Measurements from ENCODE around the gene METTL9.

METTL9 gene

GRCh38 chr16:21610766-21611165 lies 11.4 kb downstream of the METTL9 start:
- peaks cover 8 to 9% of the 10 kb centered on the region in 2 donors for H3K36me3 Mint-ChIP-seq
- DNase-seq (no peak), ATAC-seq (replicated peaks) (no peak)
- no peak overlapping the region for H3K4me3 Mint-ChIP-seq
- no peak overlapping the region for H3K27ac Mint-ChIP-seq
- no peaks in the 10 kb centered on the region for H3K9me3 Mint-ChIP-seq
- no peaks in the 10 kb centered on the region for H3K27me3 Mint-ChIP-seq
- peaks cover 23 to 52% of the 10 kb centered on the region in 2 donors for H3K4me1 Mint-ChIP-seq

DNA sequence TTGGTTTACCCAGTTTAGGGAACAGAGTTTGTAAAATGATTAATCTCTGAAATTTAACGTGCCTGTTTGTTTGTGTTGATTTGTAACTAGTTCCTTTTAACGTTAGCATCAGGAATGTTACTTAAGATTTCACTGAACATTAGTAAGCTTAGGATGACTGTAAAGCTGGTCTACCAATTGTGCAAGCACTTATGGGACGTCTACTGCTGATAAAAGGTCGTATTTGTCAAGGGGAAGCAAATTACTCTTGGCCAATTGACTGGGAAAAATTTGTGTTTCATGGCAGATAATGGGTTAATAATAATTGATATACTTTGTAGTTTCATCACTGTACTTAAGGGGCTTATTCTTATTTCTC lies 11.8 kb downstream of the METTL9 start:
- Mint-ChIP-seq H3K27ac (no peak overlapping the region), H3K4me3 (no peak overlapping the region), H3K9me3 (no peaks in the 10 kb centered on the region), H3K36me3 (peaks cover 8 to 9% of the 10 kb centered on the region in 2 donors), H3K27me3 (no peaks in the 10 kb centered on the region), H3K4me1 (peaks cover 26 to 54% of the 10 kb centered on the region in 2 donors)
- DNase-seq (no peak), ATAC-seq (replicated peaks) (no peak)

- H3K27ac Mint-ChIP-seq, result no peak overlapping the region
- no peaks in the 10 kb centered on the region for H3K9me3 Mint-ChIP-seq
- no peak for DNase-seq
- no peaks in the 10 kb centered on the region for H3K27me3 Mint-ChIP-seq
- peaks cover 30 to 59% of the 10 kb centered on the region in 2 donors for H3K4me1 Mint-ChIP-seq
- H3K4me3 Mint-ChIP-seq, result no peak overlapping the region
- H3K36me3 Mint-ChIP-seq, result peaks cover 10 to 13% of the 10 kb centered on the region in 2 donors
- ATAC-seq (replicated peaks), result peak in 1 of 2 donors; percentile 60
These were observed 12.4 kb downstream of the METTL9 start for GRCh38 chr16:21611556-21612384.

GRCh38 chr16:21613361-21613760 lies 14.0 kb downstream of the METTL9 start:
- H3K27ac Mint-ChIP-seq, result no peak overlapping the region
- H3K4me3 Mint-ChIP-seq, result no peak overlapping the region
- no peaks in the 10 kb centered on the region for H3K27me3 Mint-ChIP-seq
- no peak for ATAC-seq (replicated peaks)
- peaks cover 30 to 60% of the 10 kb centered on the region in 2 donors for H3K4me1 Mint-ChIP-seq
- peaks cover 19 to 23% of the 10 kb centered on the region in 2 donors for H3K36me3 Mint-ChIP-seq
- DNase-seq, result no peak
- H3K9me3 Mint-ChIP-seq, result no peaks in the 10 kb centered on the region

DNA sequence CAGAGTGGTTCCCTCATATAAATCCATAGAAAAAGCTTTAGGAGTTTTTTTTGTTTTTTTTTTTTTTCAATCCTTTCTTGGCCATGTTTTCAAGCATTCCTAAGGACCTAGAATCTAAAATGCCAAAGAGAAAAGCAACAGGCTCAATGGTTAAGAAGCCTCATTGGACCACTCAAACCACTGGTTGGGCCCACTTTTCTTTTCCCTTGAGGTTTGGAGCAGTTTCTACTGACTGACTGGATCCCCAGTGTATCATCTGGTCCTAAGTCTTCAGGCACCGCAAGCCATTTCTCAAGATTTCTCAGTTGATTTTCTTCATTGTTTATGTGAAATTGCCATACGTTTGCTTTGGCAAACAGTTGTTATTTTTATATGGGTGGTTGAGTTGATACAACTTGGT lies 14.4 kb downstream of the METTL9 start:
- H3K27ac Mint-ChIP-seq, result no peak overlapping the region
- ATAC-seq (replicated peaks) (no peak), DNase-seq (no peak)
- H3K4me1 Mint-ChIP-seq, result peaks cover 26 to 57% of the 10 kb centered on the region in 2 donors
- no peaks in the 10 kb centered on the region for H3K9me3 Mint-ChIP-seq
- no peaks in the 10 kb centered on the region for H3K27me3 Mint-ChIP-seq
- peaks cover 23 to 27% of the 10 kb centered on the region in 2 donors for H3K36me3 Mint-ChIP-seq
- H3K4me3 Mint-ChIP-seq, result no peak overlapping the region

DNA sequence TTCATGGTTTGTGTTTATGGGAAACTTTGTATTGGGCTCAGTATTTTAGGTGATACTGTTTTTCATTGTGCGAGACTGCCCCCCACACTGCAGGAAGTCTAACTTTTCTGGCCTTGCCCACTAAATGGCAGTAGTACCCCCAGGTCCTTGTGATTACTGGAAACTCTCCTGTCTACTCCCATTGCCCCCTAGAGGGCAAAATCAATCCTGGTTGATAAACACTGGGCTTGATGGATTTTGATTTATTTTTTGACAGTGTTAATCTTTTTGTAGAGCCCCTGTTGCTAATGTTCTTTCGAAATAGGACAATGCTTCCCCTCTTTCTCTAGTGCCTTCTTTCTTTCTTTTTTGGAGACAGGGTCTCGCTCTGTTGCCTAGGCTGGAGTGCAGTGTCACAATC lies 15.5 kb downstream of the METTL9 start:
- ATAC-seq (replicated peaks), result no peak
- Mint-ChIP-seq H3K4me1 (peaks cover 20 to 46% of the 10 kb centered on the region in 2 donors), H3K4me3 (no peak overlapping the region), H3K9me3 (no peaks in the 10 kb centered on the region), H3K36me3 (peaks cover 28 to 29% of the 10 kb centered on the region in 2 donors), H3K27ac (no peak overlapping the region), H3K27me3 (no peaks in the 10 kb centered on the region)
- DNase-seq, result no peak

DNA sequence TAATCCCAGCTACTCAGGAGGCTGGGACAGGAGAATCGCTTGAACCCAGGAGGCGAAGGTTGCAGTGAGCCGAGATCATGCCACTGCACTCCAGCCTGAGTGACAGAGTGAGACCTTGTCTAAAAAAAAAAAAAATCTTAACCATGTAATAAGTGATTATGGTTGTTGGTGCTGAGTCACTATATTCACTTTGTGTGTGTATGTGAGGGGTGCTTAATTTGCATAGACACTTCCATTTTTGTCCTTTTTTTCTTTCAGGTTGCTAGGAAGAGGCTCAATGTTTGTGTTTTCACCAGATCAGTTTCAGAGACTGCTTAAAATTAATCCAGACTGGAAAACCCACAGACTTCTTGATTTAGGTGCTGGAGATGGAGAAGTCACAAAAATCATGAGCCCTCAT lies 18.2 kb downstream of the METTL9 start:
- ATAC-seq (replicated peaks), result no peak
- peak overlapping the region; percentile 76 for H3K27ac Mint-ChIP-seq

DNA sequence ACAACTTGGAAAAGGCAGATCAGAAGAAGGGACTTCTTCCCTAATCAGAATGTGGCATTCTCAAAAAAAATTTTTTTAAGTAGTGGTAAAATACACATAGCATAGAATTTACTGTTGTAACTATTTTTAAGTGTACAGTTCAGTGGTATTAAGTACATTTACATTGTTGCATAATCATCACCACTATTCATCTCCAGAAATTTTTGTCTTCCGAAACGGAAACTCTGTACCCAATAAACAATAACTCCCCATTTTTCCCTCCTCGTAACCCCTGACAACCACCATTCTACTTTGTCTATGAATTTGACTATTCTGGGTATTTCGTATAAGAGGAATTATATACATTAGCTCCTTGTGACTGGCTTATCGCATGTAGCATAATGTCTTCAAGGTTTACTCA lies 18.9 kb downstream of the METTL9 start:
- Mint-ChIP-seq H3K27ac (no peak overlapping the region), H3K27me3 (no peaks in the 10 kb centered on the region), H3K4me1 (peaks cover 10 to 22% of the 10 kb centered on the region in 2 donors), H3K9me3 (no peaks in the 10 kb centered on the region), H3K36me3 (peaks cover 32 to 35% of the 10 kb centered on the region in 2 donors), H3K4me3 (no peak overlapping the region)
- DNase-seq (no peak), ATAC-seq (replicated peaks) (no peak)

More for the DNA sequence above, 18.2 kb downstream of the METTL9 start:
- Mint-ChIP-seq H3K4me1 (peaks cover 10 to 22% of the 10 kb centered on the region in 2 donors), H3K4me3 (no peak overlapping the region), H3K27me3 (no peaks in the 10 kb centered on the region), H3K9me3 (no peaks in the 10 kb centered on the region), H3K36me3 (peaks cover 32 to 34% of the 10 kb centered on the region in 2 donors)
- no peak for DNase-seq

GRCh38 chr16:21619765-21620425 lies 20.5 kb downstream of the METTL9 start:
- H3K4me1 Mint-ChIP-seq, result peaks cover 10 to 22% of the 10 kb centered on the region in 2 donors
- ATAC-seq (replicated peaks), result no peak
- no peak overlapping the region for H3K27ac Mint-ChIP-seq
- peaks cover 35 to 45% of the 10 kb centered on the region in 2 donors for H3K36me3 Mint-ChIP-seq
- H3K9me3 Mint-ChIP-seq, result no peaks in the 10 kb centered on the region
- no peak overlapping the region for H3K4me3 Mint-ChIP-seq
- DNase-seq, result no peak
- H3K27me3 Mint-ChIP-seq, result no peaks in the 10 kb centered on the region

DNA sequence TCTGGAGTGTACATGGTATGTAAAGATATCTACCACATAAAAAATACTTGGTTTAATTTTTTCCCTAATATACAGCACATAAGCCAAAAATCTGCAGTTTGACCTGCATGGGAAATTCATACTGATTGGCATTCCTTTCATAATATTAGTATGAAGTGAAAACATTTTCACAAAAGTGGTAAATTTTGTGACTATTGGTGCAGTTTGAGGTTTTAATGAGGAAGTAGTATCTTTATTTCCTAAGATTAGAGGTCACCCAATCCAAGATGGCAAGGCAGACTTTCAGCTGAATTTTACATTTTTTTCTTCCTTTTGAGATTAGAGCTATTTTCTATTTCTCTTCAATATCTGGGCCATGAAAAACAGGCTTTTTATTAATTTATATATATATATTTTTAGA lies 21.2 kb downstream of the METTL9 start:
- Mint-ChIP-seq H3K4me3 (no peak overlapping the region), H3K36me3 (peaks cover 40 to 46% of the 10 kb centered on the region in 2 donors), H3K27ac (no peak overlapping the region), H3K9me3 (no peaks in the 10 kb centered on the region), H3K27me3 (no peaks in the 10 kb centered on the region), H3K4me1 (peaks cover 10 to 21% of the 10 kb centered on the region in 2 donors)
- ATAC-seq (replicated peaks) (no peak), DNase-seq (no peak)

- no peak for ATAC-seq (replicated peaks)
- peaks cover 6 to 14% of the 10 kb centered on the region in 2 donors for H3K4me1 Mint-ChIP-seq
- no peak overlapping the region for H3K27ac Mint-ChIP-seq
These were observed 23.2 kb downstream of the METTL9 start for GRCh38 chr16:21622545-21622944.

GRCh38 chr16:21625026-21625425 lies 25.6 kb downstream of the METTL9 start:
- H3K4me1 Mint-ChIP-seq, result peaks cover 6 to 10% of the 10 kb centered on the region in 2 donors
- no peak overlapping the region for H3K27ac Mint-ChIP-seq

More at GRCh38 chr16:21622545-21622944, 23.2 kb downstream of the METTL9 start:
- no peak for DNase-seq
- no peaks in the 10 kb centered on the region for H3K27me3 Mint-ChIP-seq
- no peak overlapping the region for H3K4me3 Mint-ChIP-seq
- H3K9me3 Mint-ChIP-seq, result no peaks in the 10 kb centered on the region
- H3K36me3 Mint-ChIP-seq, result peaks cover 48 to 53% of the 10 kb centered on the region in 2 donors

GRCh38 chr16:21626659-21627277 lies 27.4 kb downstream of the METTL9 start:
- peaks cover 50% of the 10 kb centered on the region in 2 donors for H3K36me3 Mint-ChIP-seq

More at GRCh38 chr16:21625026-21625425, 25.6 kb downstream of the METTL9 start:
- Mint-ChIP-seq H3K36me3 (peaks cover 48 to 51% of the 10 kb centered on the region in 2 donors), H3K27me3 (no peaks in the 10 kb centered on the region), H3K9me3 (peaks cover 0 to 2% of the 10 kb centered on the region in 2 donors), H3K4me3 (no peak overlapping the region)
- ATAC-seq (replicated peaks), result no peak
- no peak for DNase-seq

DNA sequence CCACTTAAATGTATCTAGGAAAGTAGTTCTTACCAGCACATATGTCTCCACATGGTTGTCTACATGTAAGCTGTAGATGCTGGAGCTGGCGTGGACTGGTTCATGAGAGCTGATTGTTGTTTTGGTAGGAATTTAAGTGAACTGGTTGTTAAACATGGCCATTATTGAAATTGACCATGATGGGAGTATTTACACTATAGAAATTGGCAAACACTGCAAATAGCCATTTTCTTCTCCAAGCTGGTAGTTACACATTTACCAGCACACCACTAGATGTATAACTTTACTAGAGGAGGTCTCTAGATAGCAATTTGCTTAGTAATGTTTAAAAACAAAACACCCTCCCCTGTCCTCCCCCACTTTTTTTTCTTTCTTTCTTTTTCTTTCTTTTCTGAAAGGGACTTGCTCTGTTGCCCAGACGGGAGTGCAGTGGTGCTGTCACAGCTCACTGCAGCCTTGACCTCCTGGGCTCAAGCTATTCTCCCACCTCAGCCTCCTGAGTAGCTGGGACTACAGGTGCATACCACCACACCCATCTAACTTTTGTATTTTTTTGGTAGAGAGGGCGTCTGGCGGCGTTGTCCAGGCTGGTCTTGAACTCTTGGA lies 28.8 kb downstream of the METTL9 start:
- H3K27ac Mint-ChIP-seq, result no peak overlapping the region
- no peak overlapping the region for H3K4me3 Mint-ChIP-seq
- peaks cover 0 to 2% of the 10 kb centered on the region in 2 donors for H3K9me3 Mint-ChIP-seq
- peaks cover 12 to 17% of the 10 kb centered on the region in 2 donors for H3K4me1 Mint-ChIP-seq
- H3K27me3 Mint-ChIP-seq, result no peaks in the 10 kb centered on the region
- DNase-seq (no peak), ATAC-seq (replicated peaks) (no peak)
- H3K36me3 Mint-ChIP-seq, result peaks cover 50 to 54% of the 10 kb centered on the region in 2 donors

More at GRCh38 chr16:21626659-21627277, 27.4 kb downstream of the METTL9 start:
- Mint-ChIP-seq H3K4me1 (peaks cover 7 to 13% of the 10 kb centered on the region in 2 donors), H3K4me3 (no peak overlapping the region), H3K27me3 (no peaks in the 10 kb centered on the region), H3K9me3 (peaks cover 0 to 2% of the 10 kb centered on the region in 2 donors), H3K27ac (no peak overlapping the region)
- DNase-seq (no peak), ATAC-seq (replicated peaks) (no peak)
